SK-N-SH (cell line): ENCODE results near the gene MAMDC2. TPM values are rescaled to one million over a fixed set of nuclear protein-coding genes. Genes with fewer than 3 reads are reported as not detected.

Experiments
- CTCF ChIA-PET: fragments of 300-600, 350-600 bp; formaldehyde crosslinking; extraction: SDS; loops from one replicate; lab custom pipeline; 2021; lab: Yijun Ruan, JAX
- POLR2A ChIA-PET: fragments of 350-600 bp; sonication (Branson Sonifier 250); formaldehyde crosslinking; extraction: SDS; loops from one replicate; lab custom pipeline; 2020; ENCODE audit warnings: antibody characterized with exemption, inconsistent platforms; lab: Yijun Ruan, JAX
- DNase-seq: peaks from one replicate; pipeline ENCODE4 v3.0.0; 2012
- H2AFZ ChIP-seq: fragments of 200-600 bp; sonication (generic); 2 replicates; pipeline ENCODE4 v1.8.1; 2016; ENCODE audit warnings: antibody characterized with exemption, mild to moderate bottlenecking, low read depth
- H3F3A ChIP-seq: fragments of 200-600 bp; sonication (generic); replicated peaks from 2 replicates; pipeline ENCODE3; 2016; ENCODE audit warnings: antibody characterized with exemption, mild to moderate bottlenecking; ENCODE audit not compliant: insufficient read depth
- H3K27ac ChIP-seq, 2 experiments: fragments of 200-500 bp in 1 of 2; fragments of 200-600 bp in 1 of 2; sonication (Bioruptor generic) in 1 of 2; sonication (generic), shearing (Covaris generic) in 1 of 2; 2 replicates each; pipeline versions ENCODE4 v1.5.1 to v1.6.1; 2014 to 2016; ENCODE audit warnings: low read depth in 2 of 2, inconsistent platforms in 1 of 2, low read length in 1 of 2, mild to moderate bottlenecking in 1 of 2, mixed read lengths in 1 of 2
- H3K27me3 ChIP-seq: fragments of 200-600 bp; sonication (generic), shearing (Covaris generic); 2 replicates; pipeline ENCODE4 v1.6.1; 2016; ENCODE audit warnings: mixed run types; ENCODE audit not compliant: insufficient read depth
- H3K36me3 ChIP-seq, 2 experiments: fragments of 200-500 bp in 1 of 2; fragments of 200-600 bp in 1 of 2; sonication (Bioruptor generic) in 1 of 2; sonication (generic) in 1 of 2; replicated peaks in 1 of 2; 2 replicates each; pipeline versions ENCODE3 to v1.5.1; 2014 to 2016; ENCODE audit warnings: low read length in 1 of 2, mild to moderate bottlenecking in 1 of 2; ENCODE audit not compliant: insufficient read depth in 2 of 2, control insufficient read depth in 1 of 2
- H3K4me1 ChIP-seq, 2 experiments: fragments of 200-500 bp in 1 of 2; fragments of 200-600 bp in 1 of 2; sonication (Bioruptor generic) in 1 of 2; sonication (generic), shearing (Covaris generic) in 1 of 2; 2 replicates each; pipeline versions ENCODE4 v1.5.1 to v1.6.1; 2014 to 2016; ENCODE audit warnings: low read depth in 1 of 2, low read length in 1 of 2, mixed run types in 1 of 2; ENCODE audit not compliant: insufficient read depth in 2 of 2, control insufficient read depth in 1 of 2
- H3K4me2 ChIP-seq: fragments of 200-600 bp; sonication (generic), shearing (Covaris generic); 2 replicates; pipeline ENCODE4 v1.6.1; 2017; ENCODE audit warnings: mixed run types
- H3K4me3 ChIP-seq, 2 experiments: fragments of 200-500 bp in 1 of 2; fragments of 200-600 bp in 1 of 2; sonication (Bioruptor generic) in 1 of 2; sonication (generic), shearing (Covaris generic) in 1 of 2; 2 replicates each; pipeline versions ENCODE4 v1.5.1 to v1.8.1; 2014 to 2016; ENCODE audit warnings: low read depth in 2 of 2, inconsistent platforms in 1 of 2, low read length in 1 of 2, mild to moderate bottlenecking in 1 of 2, mixed read lengths in 1 of 2, moderate library complexity in 1 of 2
- H3K79me2 ChIP-seq: fragments of 200-600 bp; sonication (generic); 2 replicates; pipeline ENCODE4 v1.8.1; 2017; ENCODE audit warnings: mild to moderate bottlenecking; ENCODE audit not compliant: insufficient read depth
- H3K9ac ChIP-seq: fragments of 200-600 bp; sonication (generic); 2 replicates; pipeline ENCODE4 v1.6.1; 2017; ENCODE audit warnings: mixed run types
- H3K9me2 ChIP-seq: fragments of 200-600 bp; sonication (generic); 2 replicates; pipeline ENCODE4 v1.6.1; 2017; ENCODE audit warnings: mixed run types
- H3K9me3 ChIP-seq: fragments of 200-600 bp; sonication (generic); 2 replicates; pipeline ENCODE4 v1.6.1; 2017; ENCODE audit warnings: mixed run types, mild to moderate bottlenecking, moderate library complexity
- H4K20me1 ChIP-seq: fragments of 200-600 bp; sonication (generic); 2 replicates; pipeline ENCODE4 v1.6.1; 2017; ENCODE audit warnings: mild to moderate bottlenecking, mixed run types; ENCODE audit not compliant: insufficient read depth
- EP300 ChIP-seq, 2 experiments: IDR thresholded peaks; 2 replicates each; pipeline versions ENCODE4 v1.4.0 to v1.6.1; 2012; ENCODE audit warnings: borderline replicate concordance in 1 of 2, low read depth in 1 of 2, low read length in 1 of 2
- FOXJ3 ChIP-seq: sonication (generic); formaldehyde crosslinking; IDR thresholded peaks from 2 replicates; pipeline ENCODE4 v1.5.1; 2020; ENCODE audit warnings: mild to moderate bottlenecking, missing genetic modification reagents
- FOXM1 ChIP-seq: IDR thresholded peaks from 2 replicates; pipeline ENCODE4 v1.4.0; 2012; ENCODE audit warnings: low read depth, mild to moderate bottlenecking
- GATA2 ChIP-seq: sonication (generic); formaldehyde crosslinking; IDR thresholded peaks from 2 replicates; pipeline ENCODE4 v1.5.0; 2020; ENCODE audit warnings: mild to moderate bottlenecking, missing genetic modification reagents
- MEF2A ChIP-seq: IDR thresholded peaks from 2 replicates; pipeline ENCODE4 v1.4.0; 2012; ENCODE audit warnings: low read depth, borderline replicate concordance
- MXI1 ChIP-seq: IDR thresholded peaks from 2 replicates; pipeline ENCODE4 v1.6.1; 2012; ENCODE audit warnings: mild to moderate bottlenecking, low read depth, low read length, improper control_type of control experiment
- NFIC ChIP-seq: IDR thresholded peaks from 2 replicates; pipeline ENCODE4 v1.4.0; 2012; ENCODE audit warnings: borderline replicate concordance
- NRF1 ChIP-seq: IDR thresholded peaks from 2 replicates; pipeline ENCODE4 v1.6.1; 2012; ENCODE audit warnings: low read depth, mild to moderate bottlenecking, low read length
- POLR2AphosphoS5 ChIP-seq: IDR thresholded peaks from 2 replicates; pipeline ENCODE4 v1.6.1; 2012; ENCODE audit warnings: low read depth, low read length
- RAD21 ChIP-seq: IDR thresholded peaks from 2 replicates; pipeline ENCODE4 v1.6.1; 2012; ENCODE audit warnings: mild to moderate bottlenecking, low read length
- RCOR1 ChIP-seq: fragments of 150-350 bp; IDR thresholded peaks from 2 replicates; pipeline ENCODE4 v1.6.1; 2017; ENCODE audit warnings: antibody characterized with exemption, low read length
- RFX5 ChIP-seq: IDR thresholded peaks from 2 replicates; pipeline ENCODE4 v1.6.1; 2012; ENCODE audit warnings: mild to moderate bottlenecking, improper control_type of control experiment, low read length
- SIN3A ChIP-seq: IDR thresholded peaks from 2 replicates; pipeline ENCODE4 v1.6.1; 2012; ENCODE audit warnings: low read depth, mild to moderate bottlenecking, low read length, moderate library complexity, borderline replicate concordance
- SMC3 ChIP-seq: IDR thresholded peaks from 2 replicates; pipeline ENCODE4 v1.6.1; 2012; ENCODE audit warnings: low read depth, low read length, improper control_type of control experiment
- TAF1 ChIP-seq: IDR thresholded peaks from 2 replicates; pipeline ENCODE4 v1.6.1; 2012; ENCODE audit warnings: low read depth, mild to moderate bottlenecking, low read length, moderate library complexity, borderline replicate concordance
- TCF12 ChIP-seq: IDR thresholded peaks from 2 replicates; pipeline ENCODE4 v1.4.0; 2012
- TEAD4 ChIP-seq: IDR thresholded peaks from 2 replicates; pipeline ENCODE4 v1.4.0; 2012; ENCODE audit warnings: mild to moderate bottlenecking, borderline replicate concordance; ENCODE audit not compliant: insufficient read depth
- WGBS: methylation state at CpG from one replicate; pipeline ENCODE4 v1.1.6; 2017; ENCODE audit warnings: low lambda C conversion rate; 5-methylcytosine and 5-hydroxymethylcytosine counted together
- polyA plus RNA-seq, 3 experiments: library from polyadenylated mRNA; depleted of rRNA; stranded (reverse); fragments of >200 nt; gene quantifications; 2 replicates each; pipeline ENCODE4 v1.2.3, GENCODE V29; 2012
- TF ChIP-seq, protein P1 (sequence below): fragments of 150-350 bp; IDR thresholded peaks from 2 replicates; pipeline ENCODE4 v1.6.1; 2016; ENCODE audit warnings: mild to moderate bottlenecking, low read depth, low read length
- TF ChIP-seq, protein P2 (sequence below): IDR thresholded peaks from 2 replicates; pipeline ENCODE4 v1.6.1; 2012; ENCODE audit warnings: mild to moderate bottlenecking, low read depth, low read length, moderate library complexity
- TF ChIP-seq, protein P3 (sequence below): fragments of 200-600 bp; sonication (generic); IDR thresholded peaks from 2 replicates; pipeline ENCODE4 v1.6.1; 2017; ENCODE audit warnings: antibody characterized with exemption, mild to moderate bottlenecking, moderate library complexity

MAMDC2 gene
- polyA plus RNA-seq, 1 of the 3 experiments (the other 2 are of a cell fraction) = not detected

GRCh38 chr9:70110194-70111041 is 66.8 kb downstream of the MAMDC2 start:
- Histone ChIP-seq H3K9me3 (no peaks in the 10 kb centered on the region), H4K20me1 (no peaks in the 10 kb centered on the region), H3K9me2 (no peaks in the 10 kb centered on the region), H3K4me1 (peaks cover 4 to 5% of the 10 kb centered on the region in 2 experiments; a peak in 3 of 4 replicates), H3K36me3 (no peaks in the 10 kb centered on the region), H3F3A (peaks cover 5% of the 10 kb centered on the region), H3K4me3 (no peak overlapping the region), H2AFZ (no peak overlapping the region; the same call in 1 of the 2 replicates), H3K4me2 (no peak overlapping the region), H3K27me3 (no peaks in the 10 kb centered on the region), H3K9ac (no peak overlapping the region), H3K27ac (no peak overlapping the region), H3K79me2 (no peaks in the 10 kb centered on the region)
- ChIA-PET CTCF (interaction anchor here (0.8 to 13.5 kb wide), 39 partner anchors 12 to 687 kb away, joined by 3 to 433 read pairs (median 5); partner anchors contain the start of gene SMC5), POLR2A (no interaction called here)
- 58% methylated on average over 6 of the region's 6 CpGs for WGBS
- no peak for TF ChIP-seq TAF1
- TF ChIP-seq MEF2A = no peak
- TF ChIP-seq NRF1 = no peak
- no peak for TF ChIP-seq FOXM1
- TF ChIP-seq FOXJ3 (CRISPR knock-in tag) = no peak
- no peak for TF ChIP-seq TEAD4
- TF ChIP-seq, protein P1, sequence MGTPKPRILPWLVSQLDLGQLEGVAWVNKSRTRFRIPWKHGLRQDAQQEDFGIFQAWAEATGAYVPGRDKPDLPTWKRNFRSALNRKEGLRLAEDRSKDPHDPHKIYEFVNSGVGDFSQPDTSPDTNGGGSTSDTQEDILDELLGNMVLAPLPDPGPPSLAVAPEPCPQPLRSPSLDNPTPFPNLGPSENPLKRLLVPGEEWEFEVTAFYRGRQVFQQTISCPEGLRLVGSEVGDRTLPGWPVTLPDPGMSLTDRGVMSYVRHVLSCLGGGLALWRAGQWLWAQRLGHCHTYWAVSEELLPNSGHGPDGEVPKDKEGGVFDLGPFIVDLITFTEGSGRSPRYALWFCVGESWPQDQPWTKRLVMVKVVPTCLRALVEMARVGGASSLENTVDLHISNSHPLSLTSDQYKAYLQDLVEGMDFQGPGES = no peak
- TF ChIP-seq SMC3 = no peak
- no peak for TF ChIP-seq SIN3A
- no peak for TF ChIP-seq MXI1
- no peak for DNase-seq

GRCh38 chr9:70111042-70111602 is 67.5 kb downstream of the MAMDC2 start:
- no peak overlapping the region; a peak in 1 of 4 replicates for H3K27ac ChIP-seq
- DNase-seq = peak; percentile 39
- peaks cover 0 to 5% of the 10 kb centered on the region in 2 experiments; a peak in 2 of 4 replicates for H3K4me1 ChIP-seq
- POLR2A ChIA-PET = no interaction called here
- H2AFZ ChIP-seq = no peak overlapping the region
- WGBS = 8% methylated on average over 4 of the region's 4 CpGs
- H3K9me2 ChIP-seq = no peaks in the 10 kb centered on the region
- CTCF ChIA-PET = interaction anchor here (0.8 to 13.5 kb wide), 42 partner anchors 12 to 688 kb away, joined by 3 to 433 read pairs (median 5); partner anchors contain the start of gene SMC5
- H3K4me2 ChIP-seq = no peak overlapping the region
- H3K27me3 ChIP-seq = no peaks in the 10 kb centered on the region
- peaks cover 5% of the 10 kb centered on the region for H3F3A ChIP-seq
- no peaks in the 10 kb centered on the region for H3K79me2 ChIP-seq
- no peaks in the 10 kb centered on the region for H3K36me3 ChIP-seq
- no peaks in the 10 kb centered on the region for H4K20me1 ChIP-seq
- H3K9ac ChIP-seq = no peak overlapping the region
- H3K4me3 ChIP-seq = no peak overlapping the region
- H3K9me3 ChIP-seq = no peaks in the 10 kb centered on the region
- TF ChIP-seq MXI1 = no peak
- TF ChIP-seq EP300 (IDR thresholded peaks at IDR 0.05; ENCODE audit: borderline replicate concordance in 1 of 2, low read depth in 1 of 2, low read length in 1 of 2) = no peak
- TF ChIP-seq, protein P2, sequence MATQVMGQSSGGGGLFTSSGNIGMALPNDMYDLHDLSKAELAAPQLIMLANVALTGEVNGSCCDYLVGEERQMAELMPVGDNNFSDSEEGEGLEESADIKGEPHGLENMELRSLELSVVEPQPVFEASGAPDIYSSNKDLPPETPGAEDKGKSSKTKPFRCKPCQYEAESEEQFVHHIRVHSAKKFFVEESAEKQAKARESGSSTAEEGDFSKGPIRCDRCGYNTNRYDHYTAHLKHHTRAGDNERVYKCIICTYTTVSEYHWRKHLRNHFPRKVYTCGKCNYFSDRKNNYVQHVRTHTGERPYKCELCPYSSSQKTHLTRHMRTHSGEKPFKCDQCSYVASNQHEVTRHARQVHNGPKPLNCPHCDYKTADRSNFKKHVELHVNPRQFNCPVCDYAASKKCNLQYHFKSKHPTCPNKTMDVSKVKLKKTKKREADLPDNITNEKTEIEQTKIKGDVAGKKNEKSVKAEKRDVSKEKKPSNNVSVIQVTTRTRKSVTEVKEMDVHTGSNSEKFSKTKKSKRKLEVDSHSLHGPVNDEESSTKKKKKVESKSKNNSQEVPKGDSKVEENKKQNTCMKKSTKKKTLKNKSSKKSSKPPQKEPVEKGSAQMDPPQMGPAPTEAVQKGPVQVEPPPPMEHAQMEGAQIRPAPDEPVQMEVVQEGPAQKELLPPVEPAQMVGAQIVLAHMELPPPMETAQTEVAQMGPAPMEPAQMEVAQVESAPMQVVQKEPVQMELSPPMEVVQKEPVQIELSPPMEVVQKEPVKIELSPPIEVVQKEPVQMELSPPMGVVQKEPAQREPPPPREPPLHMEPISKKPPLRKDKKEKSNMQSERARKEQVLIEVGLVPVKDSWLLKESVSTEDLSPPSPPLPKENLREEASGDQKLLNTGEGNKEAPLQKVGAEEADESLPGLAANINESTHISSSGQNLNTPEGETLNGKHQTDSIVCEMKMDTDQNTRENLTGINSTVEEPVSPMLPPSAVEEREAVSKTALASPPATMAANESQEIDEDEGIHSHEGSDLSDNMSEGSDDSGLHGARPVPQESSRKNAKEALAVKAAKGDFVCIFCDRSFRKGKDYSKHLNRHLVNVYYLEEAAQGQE = no peak
- TF ChIP-seq POLR2AphosphoS5 = no peak
- 0 out of 2 replicates have a peak, but pooled peaks have one; percentile 15 for TF ChIP-seq TCF12
- TF ChIP-seq SMC3 = peak; percentile 89
- TF ChIP-seq RAD21 = peak; percentile 79
- peak; percentile 3; the same call in 1 of the 2 replicates for TF ChIP-seq NFIC
- no peak for TF ChIP-seq RFX5
- TF ChIP-seq RCOR1 = no peak
- TF ChIP-seq, protein P3, sequence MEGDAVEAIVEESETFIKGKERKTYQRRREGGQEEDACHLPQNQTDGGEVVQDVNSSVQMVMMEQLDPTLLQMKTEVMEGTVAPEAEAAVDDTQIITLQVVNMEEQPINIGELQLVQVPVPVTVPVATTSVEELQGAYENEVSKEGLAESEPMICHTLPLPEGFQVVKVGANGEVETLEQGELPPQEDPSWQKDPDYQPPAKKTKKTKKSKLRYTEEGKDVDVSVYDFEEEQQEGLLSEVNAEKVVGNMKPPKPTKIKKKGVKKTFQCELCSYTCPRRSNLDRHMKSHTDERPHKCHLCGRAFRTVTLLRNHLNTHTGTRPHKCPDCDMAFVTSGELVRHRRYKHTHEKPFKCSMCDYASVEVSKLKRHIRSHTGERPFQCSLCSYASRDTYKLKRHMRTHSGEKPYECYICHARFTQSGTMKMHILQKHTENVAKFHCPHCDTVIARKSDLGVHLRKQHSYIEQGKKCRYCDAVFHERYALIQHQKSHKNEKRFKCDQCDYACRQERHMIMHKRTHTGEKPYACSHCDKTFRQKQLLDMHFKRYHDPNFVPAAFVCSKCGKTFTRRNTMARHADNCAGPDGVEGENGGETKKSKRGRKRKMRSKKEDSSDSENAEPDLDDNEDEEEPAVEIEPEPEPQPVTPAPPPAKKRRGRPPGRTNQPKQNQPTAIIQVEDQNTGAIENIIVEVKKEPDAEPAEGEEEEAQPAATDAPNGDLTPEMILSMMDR = peak; percentile 91
- no peak for TF ChIP-seq MEF2A
- TF ChIP-seq GATA2 = no peak
